Choroid plexus epithelial cell (primary cell): ENCODE data around the gene RBX1.
A peak's percentile ranks its signal among the peaks of the same experiment; 100 is the strongest.
"Not testable (repeated sequence)": the region's sequence is repeated elsewhere in the genome, so short reads cannot be mapped to it uniquely, and the experiment has no call there.

ENCODE experiments used
- DNase-seq: peaks from one replicate; pipeline ENCODE4 v3.0.0-alpha.2; 2010; ENCODE audit warnings: low read depth
- H3K4me3 ChIP-seq: 2 replicates; pipeline ENCODE4 v1.5.1; 2011; ENCODE audit warnings: low read depth, mild to moderate bottlenecking, control low read depth, low read length, moderate library complexity
- TF ChIP-seq, protein P1 (sequence below): conservative IDR thresholded peaks from 2 replicates; pipeline ENCODE4 v1.5.1; 2011; ENCODE audit warnings: low read depth, mild to moderate bottlenecking, control low read depth, inconsistent platforms, low read length, moderate library complexity

Gene RBX1

GRCh38 chr22:41001722-41002122 is 50.5 kb downstream of the RBX1 start:
- DNase-seq: peak; percentile 63
- TF ChIP-seq, protein P1, sequence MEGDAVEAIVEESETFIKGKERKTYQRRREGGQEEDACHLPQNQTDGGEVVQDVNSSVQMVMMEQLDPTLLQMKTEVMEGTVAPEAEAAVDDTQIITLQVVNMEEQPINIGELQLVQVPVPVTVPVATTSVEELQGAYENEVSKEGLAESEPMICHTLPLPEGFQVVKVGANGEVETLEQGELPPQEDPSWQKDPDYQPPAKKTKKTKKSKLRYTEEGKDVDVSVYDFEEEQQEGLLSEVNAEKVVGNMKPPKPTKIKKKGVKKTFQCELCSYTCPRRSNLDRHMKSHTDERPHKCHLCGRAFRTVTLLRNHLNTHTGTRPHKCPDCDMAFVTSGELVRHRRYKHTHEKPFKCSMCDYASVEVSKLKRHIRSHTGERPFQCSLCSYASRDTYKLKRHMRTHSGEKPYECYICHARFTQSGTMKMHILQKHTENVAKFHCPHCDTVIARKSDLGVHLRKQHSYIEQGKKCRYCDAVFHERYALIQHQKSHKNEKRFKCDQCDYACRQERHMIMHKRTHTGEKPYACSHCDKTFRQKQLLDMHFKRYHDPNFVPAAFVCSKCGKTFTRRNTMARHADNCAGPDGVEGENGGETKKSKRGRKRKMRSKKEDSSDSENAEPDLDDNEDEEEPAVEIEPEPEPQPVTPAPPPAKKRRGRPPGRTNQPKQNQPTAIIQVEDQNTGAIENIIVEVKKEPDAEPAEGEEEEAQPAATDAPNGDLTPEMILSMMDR: no peak
- no peak overlapping the region for H3K4me3 ChIP-seq

DNA sequence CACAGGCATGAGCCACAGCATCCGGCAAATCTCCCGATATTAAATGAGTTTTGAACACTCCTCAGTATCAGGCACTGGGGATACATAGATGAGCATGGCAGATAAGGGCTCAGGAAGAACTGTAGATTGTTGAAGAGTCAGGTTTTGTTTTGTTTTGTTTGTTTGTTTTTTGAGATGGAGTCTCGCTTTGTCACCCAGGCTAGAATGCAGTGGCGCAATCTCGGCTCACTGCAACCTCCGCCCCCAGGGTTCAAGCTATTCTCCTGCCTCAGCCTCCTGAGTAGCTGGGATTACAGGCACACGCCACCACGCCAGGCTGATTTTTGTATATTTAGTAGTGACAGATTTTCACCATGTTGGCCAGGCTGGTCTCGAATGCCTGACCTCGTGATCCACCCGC is 51.2 kb downstream of the RBX1 start:
- not testable (repeated sequence) for H3K4me3 ChIP-seq, DNase-seq

DNA sequence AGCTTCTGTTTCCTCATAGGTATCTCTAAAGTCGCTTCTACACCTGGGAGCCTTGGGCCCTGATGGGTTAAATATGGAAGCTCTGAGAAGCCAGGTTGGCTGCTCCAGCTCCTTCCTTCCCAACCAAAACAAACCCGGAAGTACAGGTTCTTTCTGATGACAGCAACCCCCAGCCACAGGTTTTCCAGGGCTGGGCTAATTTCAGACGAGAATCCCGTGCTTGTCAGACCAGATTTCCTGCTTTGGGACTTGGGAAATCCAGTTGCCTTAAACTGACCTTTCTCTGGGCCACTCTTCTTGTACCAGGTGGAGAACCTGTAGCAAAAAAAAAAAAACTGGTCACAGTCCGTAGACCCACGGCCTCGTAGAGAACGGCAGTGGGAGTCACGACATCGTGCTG is 51.9 kb downstream of the RBX1 start:
- TF ChIP-seq, protein P1: no peak
- no peak overlapping the region for H3K4me3 ChIP-seq
- no peak for DNase-seq

- TF ChIP-seq, protein P1: no peak
- no peak overlapping the region for H3K4me3 ChIP-seq
- no peak for DNase-seq
Observed at GRCh38 chr22:41003976-41004375, 52.8 kb downstream of the RBX1 start.

DNA sequence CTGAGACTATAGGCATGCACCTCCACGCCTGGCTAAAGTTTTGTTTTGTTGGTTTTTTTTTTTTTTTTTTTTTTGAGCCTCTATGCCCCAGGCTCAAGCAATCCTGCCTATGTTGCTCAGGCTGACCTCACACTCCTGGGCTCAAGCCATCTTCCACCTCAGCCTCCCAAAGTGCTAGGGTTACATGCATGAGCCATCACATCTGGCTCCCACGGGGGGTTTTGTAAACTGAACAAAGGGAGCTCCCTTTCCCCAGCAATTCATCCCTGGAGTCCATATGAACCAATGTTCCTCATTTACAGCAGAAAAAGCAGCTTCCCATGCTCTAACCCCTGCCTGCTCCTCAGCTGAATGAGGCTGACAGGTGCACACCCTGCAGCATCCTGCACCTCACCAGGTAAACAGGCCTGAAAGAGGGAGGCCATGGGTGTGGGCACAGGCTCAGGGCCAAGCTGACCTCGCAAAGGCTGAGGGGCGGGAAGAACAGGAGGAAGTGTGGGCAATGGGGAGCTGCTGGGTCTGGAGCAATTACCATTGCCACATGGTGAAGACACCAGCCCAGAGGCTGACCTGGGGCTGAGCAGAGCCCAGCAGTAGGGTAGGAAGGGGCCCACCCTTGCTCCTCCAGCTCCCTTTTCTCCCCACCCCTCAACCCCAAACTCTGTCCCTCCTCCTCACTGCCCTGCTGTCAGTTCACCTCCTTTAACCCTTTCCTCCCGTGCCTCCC is 58.2 kb downstream of the RBX1 start:
- TF ChIP-seq, protein P1: no peak
- H3K4me3 ChIP-seq: no peak overlapping the region
- DNase-seq: peak; percentile 52

DNA sequence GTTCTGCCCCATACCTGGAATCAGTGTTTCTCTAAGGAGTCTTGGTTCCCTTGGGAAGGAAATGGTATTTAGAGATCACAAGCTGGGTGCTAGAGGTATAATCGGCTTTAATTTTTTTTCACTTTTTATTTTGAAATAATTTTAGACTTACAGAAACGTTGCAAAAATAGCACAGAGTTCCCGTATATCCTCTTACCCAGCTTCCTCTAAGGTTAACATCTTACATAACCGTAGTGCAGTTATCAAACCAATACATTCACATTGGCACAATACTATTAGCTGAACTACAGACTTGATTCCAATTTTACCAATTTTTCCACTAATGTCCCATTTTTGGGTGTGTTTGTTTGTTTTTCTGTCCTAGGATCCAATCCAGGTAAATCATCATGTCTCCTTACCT is 63.8 kb downstream of the RBX1 start:
- H3K4me3 ChIP-seq: no peak overlapping the region
- TF ChIP-seq, protein P1: no peak
- DNase-seq: no peak

DNA sequence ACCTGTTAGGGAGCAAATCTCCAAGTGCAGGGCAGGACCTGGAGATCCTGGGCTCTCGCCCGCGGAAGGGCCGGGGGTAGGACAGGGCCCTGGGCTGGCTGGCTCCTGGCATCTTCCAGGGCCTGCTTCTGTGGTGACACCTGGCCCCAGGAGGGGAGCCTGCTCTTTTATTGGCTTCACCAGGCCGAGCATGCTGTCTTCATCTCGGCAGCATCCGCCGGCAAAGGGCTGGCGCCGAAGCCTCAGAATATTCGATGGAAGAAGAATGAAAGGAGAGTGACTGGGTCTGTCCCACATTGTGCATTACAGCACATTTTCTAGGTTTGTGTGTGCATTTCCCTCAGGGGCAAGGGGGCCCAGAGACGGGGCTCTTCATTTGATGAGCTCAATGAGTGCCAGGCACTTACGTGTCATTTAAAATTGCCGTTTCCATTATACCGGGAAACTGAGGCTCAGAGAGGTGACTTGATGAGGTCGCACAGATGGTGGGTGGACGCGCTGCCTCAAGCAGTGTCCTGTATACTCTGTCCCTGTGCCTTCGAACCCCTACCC is 70.0 kb downstream of the RBX1 start:
- peak overlapping the region; percentile 67 for H3K4me3 ChIP-seq
- no peak for DNase-seq
- TF ChIP-seq, protein P1: no peak
